ENCODE results near the gene MOCOS.
A peak's percentile ranks its signal among the peaks of the same experiment; 100 is the strongest.

Gene MOCOS

GRCh38 chr18:36176711-36177110, 10.6 kb upstream of the MOCOS start:
- Histone ChIP-seq H3K27ac (ENCODE audit: insufficient read depth, low read length, poor library complexity, severe bottlenecking) (no peak overlapping the region), H3K4me3 (ENCODE audit: insufficient read depth, low read depth, low read length, poor library complexity, severe bottlenecking) (no peak overlapping the region), H3K9me3 (ENCODE audit: control insufficient read depth, low read length) (no peaks in the 10 kb centered on the region), H3K27me3 (replicated peaks; ENCODE audit: control insufficient read depth, insufficient read depth, low read length, poor library complexity, severe bottlenecking) (no peaks in the 10 kb centered on the region), H3K36me3 (ENCODE audit: control insufficient read depth, insufficient read depth, low read length) (peaks cover 35% of the 10 kb centered on the region), H3K4me1 (ENCODE audit: control insufficient read depth, insufficient read depth, low read length, poor library complexity, severe bottlenecking) (no peaks in the 10 kb centered on the region)
- no peak for DNase-seq

- DNase-seq, result no peak
- Histone ChIP-seq H3K27ac (ENCODE audit: insufficient read depth, low read length, poor library complexity, severe bottlenecking) (no peak overlapping the region), H3K9me3 (ENCODE audit: control insufficient read depth, low read length) (no peaks in the 10 kb centered on the region), H3K4me1 (ENCODE audit: control insufficient read depth, insufficient read depth, low read length, poor library complexity, severe bottlenecking) (no peaks in the 10 kb centered on the region), H3K4me3 (ENCODE audit: insufficient read depth, low read depth, low read length, poor library complexity, severe bottlenecking) (no peak overlapping the region), H3K36me3 (ENCODE audit: control insufficient read depth, insufficient read depth, low read length) (peaks cover 32% of the 10 kb centered on the region), H3K27me3 (replicated peaks; ENCODE audit: control insufficient read depth, insufficient read depth, low read length, poor library complexity, severe bottlenecking) (no peaks in the 10 kb centered on the region)
These were observed 9.4 kb upstream of the MOCOS start for GRCh38 chr18:36177913-36178312.

- Histone ChIP-seq H3K4me1 (ENCODE audit: control insufficient read depth, insufficient read depth, low read length, poor library complexity, severe bottlenecking) (no peaks in the 10 kb centered on the region), H3K36me3 (ENCODE audit: control insufficient read depth, insufficient read depth, low read length) (peaks cover 16% of the 10 kb centered on the region), H3K4me3 (ENCODE audit: insufficient read depth, low read depth, low read length, poor library complexity, severe bottlenecking) (no peak overlapping the region), H3K27ac (ENCODE audit: insufficient read depth, low read length, poor library complexity, severe bottlenecking) (no peak overlapping the region), H3K9me3 (ENCODE audit: control insufficient read depth, low read length) (no peaks in the 10 kb centered on the region), H3K27me3 (replicated peaks; ENCODE audit: control insufficient read depth, insufficient read depth, low read length, poor library complexity, severe bottlenecking) (no peaks in the 10 kb centered on the region)
- DNase-seq, result no peak
These were observed 7.5 kb upstream of the MOCOS start for GRCh38 chr18:36179562-36180355.

- no peaks in the 10 kb centered on the region for H3K9me3 ChIP-seq (ENCODE audit: control insufficient read depth, low read length)
- no peaks in the 10 kb centered on the region for H3K27me3 ChIP-seq (replicated peaks; ENCODE audit: control insufficient read depth, insufficient read depth, low read length, poor library complexity, severe bottlenecking)
- H3K4me1 ChIP-seq (ENCODE audit: control insufficient read depth, insufficient read depth, low read length, poor library complexity, severe bottlenecking), result no peaks in the 10 kb centered on the region
- DNase-seq, result no peak
- no peak overlapping the region for H3K4me3 ChIP-seq (ENCODE audit: insufficient read depth, low read depth, low read length, poor library complexity, severe bottlenecking)
- peaks cover under 1% of the 10 kb centered on the region for H3K36me3 ChIP-seq (ENCODE audit: control insufficient read depth, insufficient read depth, low read length)
- H3K27ac ChIP-seq (ENCODE audit: insufficient read depth, low read length, poor library complexity, severe bottlenecking), result no peak overlapping the region
These were observed 5.9 kb upstream of the MOCOS start for GRCh38 chr18:36181441-36181840.

GRCh38 chr18:36181898-36182506, 5.3 kb upstream of the MOCOS start:
- Histone ChIP-seq H3K27ac (ENCODE audit: insufficient read depth, low read length, poor library complexity, severe bottlenecking) (no peak overlapping the region), H3K27me3 (replicated peaks; ENCODE audit: control insufficient read depth, insufficient read depth, low read length, poor library complexity, severe bottlenecking) (no peaks in the 10 kb centered on the region), H3K4me1 (ENCODE audit: control insufficient read depth, insufficient read depth, low read length, poor library complexity, severe bottlenecking) (no peaks in the 10 kb centered on the region), H3K36me3 (ENCODE audit: control insufficient read depth, insufficient read depth, low read length) (no peaks in the 10 kb centered on the region), H3K4me3 (ENCODE audit: insufficient read depth, low read depth, low read length, poor library complexity, severe bottlenecking) (no peak overlapping the region), H3K9me3 (ENCODE audit: control insufficient read depth, low read length) (no peaks in the 10 kb centered on the region)
- no peak for DNase-seq

- H3K27ac ChIP-seq (ENCODE audit: insufficient read depth, low read length, poor library complexity, severe bottlenecking), result no peak overlapping the region
- no peaks in the 10 kb centered on the region for H3K9me3 ChIP-seq (ENCODE audit: control insufficient read depth, low read length)
- H3K36me3 ChIP-seq (ENCODE audit: control insufficient read depth, insufficient read depth, low read length), result no peaks in the 10 kb centered on the region
- no peaks in the 10 kb centered on the region for H3K27me3 ChIP-seq (replicated peaks; ENCODE audit: control insufficient read depth, insufficient read depth, low read length, poor library complexity, severe bottlenecking)
- peaks cover 5% of the 10 kb centered on the region for H3K4me1 ChIP-seq (ENCODE audit: control insufficient read depth, insufficient read depth, low read length, poor library complexity, severe bottlenecking)
- no peak for DNase-seq
- H3K4me3 ChIP-seq (ENCODE audit: insufficient read depth, low read depth, low read length, poor library complexity, severe bottlenecking), result no peak overlapping the region
These were observed 4.3 kb upstream of the MOCOS start for GRCh38 chr18:36183033-36183432.

GRCh38 chr18:36183987-36184386, 3.3 kb upstream of the MOCOS start:
- H3K36me3 ChIP-seq (ENCODE audit: control insufficient read depth, insufficient read depth, low read length), result no peaks in the 10 kb centered on the region
- peaks cover 5% of the 10 kb centered on the region for H3K4me1 ChIP-seq (ENCODE audit: control insufficient read depth, insufficient read depth, low read length, poor library complexity, severe bottlenecking)
- H3K27me3 ChIP-seq (replicated peaks; ENCODE audit: control insufficient read depth, insufficient read depth, low read length, poor library complexity, severe bottlenecking), result no peaks in the 10 kb centered on the region
- no peak for DNase-seq
- H3K27ac ChIP-seq (ENCODE audit: insufficient read depth, low read length, poor library complexity, severe bottlenecking), result no peak overlapping the region
- H3K4me3 ChIP-seq (ENCODE audit: insufficient read depth, low read depth, low read length, poor library complexity, severe bottlenecking), result no peak overlapping the region
- no peaks in the 10 kb centered on the region for H3K9me3 ChIP-seq (ENCODE audit: control insufficient read depth, low read length)

GRCh38 chr18:36185157-36185556, 2.1 kb upstream of the MOCOS start:
- no peak overlapping the region for H3K27ac ChIP-seq (ENCODE audit: insufficient read depth, low read length, poor library complexity, severe bottlenecking)
- no peaks in the 10 kb centered on the region for H3K27me3 ChIP-seq (replicated peaks; ENCODE audit: control insufficient read depth, insufficient read depth, low read length, poor library complexity, severe bottlenecking)
- H3K4me3 ChIP-seq (ENCODE audit: insufficient read depth, low read depth, low read length, poor library complexity, severe bottlenecking), result no peak overlapping the region
- H3K36me3 ChIP-seq (ENCODE audit: control insufficient read depth, insufficient read depth, low read length), result no peaks in the 10 kb centered on the region
- peaks cover 5% of the 10 kb centered on the region for H3K4me1 ChIP-seq (ENCODE audit: control insufficient read depth, insufficient read depth, low read length, poor library complexity, severe bottlenecking)
- DNase-seq, result no peak
- H3K9me3 ChIP-seq (ENCODE audit: control insufficient read depth, low read length), result no peaks in the 10 kb centered on the region

GRCh38 chr18:36185901-36186460, 1.3 kb upstream of the MOCOS start:
- no peaks in the 10 kb centered on the region for H3K36me3 ChIP-seq (ENCODE audit: control insufficient read depth, insufficient read depth, low read length)
- no peak for DNase-seq
- H3K27me3 ChIP-seq (replicated peaks; ENCODE audit: control insufficient read depth, insufficient read depth, low read length, poor library complexity, severe bottlenecking), result no peaks in the 10 kb centered on the region
- H3K4me1 ChIP-seq (ENCODE audit: control insufficient read depth, insufficient read depth, low read length, poor library complexity, severe bottlenecking), result peaks cover 5% of the 10 kb centered on the region
- no peak overlapping the region for H3K4me3 ChIP-seq (ENCODE audit: insufficient read depth, low read depth, low read length, poor library complexity, severe bottlenecking)
- no peaks in the 10 kb centered on the region for H3K9me3 ChIP-seq (ENCODE audit: control insufficient read depth, low read length)
- no peak overlapping the region for H3K27ac ChIP-seq (ENCODE audit: insufficient read depth, low read length, poor library complexity, severe bottlenecking)

GRCh38 chr18:36186461-36187192, 670 bp upstream of the MOCOS start:
- peak overlapping the region; percentile 88 for H3K4me3 ChIP-seq (ENCODE audit: insufficient read depth, low read depth, low read length, poor library complexity, severe bottlenecking)
- DNase-seq, result no peak
- H3K27ac ChIP-seq (ENCODE audit: insufficient read depth, low read length, poor library complexity, severe bottlenecking), result no peak overlapping the region
- no peaks in the 10 kb centered on the region for H3K9me3 ChIP-seq (ENCODE audit: control insufficient read depth, low read length)
- no peaks in the 10 kb centered on the region for H3K36me3 ChIP-seq (ENCODE audit: control insufficient read depth, insufficient read depth, low read length)
- no peaks in the 10 kb centered on the region for H3K27me3 ChIP-seq (replicated peaks; ENCODE audit: control insufficient read depth, insufficient read depth, low read length, poor library complexity, severe bottlenecking)
- peaks cover 5% of the 10 kb centered on the region for H3K4me1 ChIP-seq (ENCODE audit: control insufficient read depth, insufficient read depth, low read length, poor library complexity, severe bottlenecking)
